ENCODE data around the gene HOXA11.

Gene HOXA11

GRCh38 chr7:27171637-27172314, 13.3 kb downstream of the HOXA11 start:
- peak overlapping the region; percentile 60 for H3K4me3 ChIP-seq (ENCODE audit: control insufficient read depth, low read depth, low read length)
- TF ChIP-seq CTCF (conservative IDR thresholded peaks at IDR 0.05; ENCODE audit: control insufficient read depth, insufficient read depth, low read depth, low read length): no peak
- DNase-seq (ENCODE audit: low read depth): peak; percentile 41

- H3K4me3 ChIP-seq (ENCODE audit: control insufficient read depth, low read depth, low read length): peak overlapping the region; percentile 60
- peak; percentile 30 for DNase-seq (ENCODE audit: low read depth)
- TF ChIP-seq CTCF (conservative IDR thresholded peaks at IDR 0.05; ENCODE audit: control insufficient read depth, insufficient read depth, low read depth, low read length): no peak
Measured at GRCh38 chr7:27171325-27171636, 13.8 kb downstream of the HOXA11 start.

DNA sequence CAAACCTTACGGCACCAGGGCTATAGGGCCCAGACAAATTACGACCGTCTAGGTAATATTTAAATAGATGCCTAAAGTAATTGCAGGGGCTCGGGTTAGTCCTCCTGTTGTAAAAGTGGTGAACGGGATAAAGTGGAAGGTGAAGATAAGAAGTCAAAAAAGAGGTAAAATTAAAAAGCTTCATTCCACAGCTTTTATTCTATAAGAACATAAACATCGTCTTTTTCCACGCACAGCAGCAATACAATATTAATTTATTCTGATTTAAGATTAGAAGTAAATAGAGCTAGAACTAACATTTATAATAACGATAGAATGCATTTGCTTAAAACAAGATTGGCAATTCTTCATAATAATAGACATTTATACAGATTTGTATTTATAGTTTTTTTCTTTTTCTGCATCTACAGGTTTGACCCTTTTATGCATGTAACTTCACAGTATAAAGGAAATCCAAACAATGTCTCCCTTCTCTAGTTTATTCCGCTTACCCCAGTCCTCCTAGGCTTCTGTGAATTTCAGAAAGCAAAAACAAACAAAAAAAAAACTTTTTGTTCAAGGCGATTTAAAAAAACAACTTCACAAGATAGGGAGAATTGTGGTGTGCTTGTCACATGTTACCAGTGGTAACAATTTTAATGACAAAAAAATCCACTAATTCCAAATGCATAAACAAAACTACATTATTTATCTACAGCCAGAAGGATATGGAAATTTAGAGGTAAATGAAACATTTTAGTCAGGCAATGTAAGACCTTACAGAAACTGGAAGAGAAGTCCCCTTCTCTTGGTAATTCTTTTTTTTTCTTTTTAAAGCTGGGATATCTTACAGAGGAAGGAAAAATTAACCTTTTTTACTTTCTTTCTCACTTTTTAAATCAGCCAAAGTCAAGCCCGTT, 14.4 kb downstream of the HOXA11 start:
- DNase-seq (ENCODE audit: low read depth): peak; percentile 20
- no peak for TF ChIP-seq CTCF (conservative IDR thresholded peaks at IDR 0.05; ENCODE audit: control insufficient read depth, insufficient read depth, low read depth, low read length)
- H3K4me3 ChIP-seq (ENCODE audit: control insufficient read depth, low read depth, low read length): peak overlapping the region; percentile 60

- peak overlapping the region; percentile 60 for H3K4me3 ChIP-seq (ENCODE audit: control insufficient read depth, low read depth, low read length)
- no peak for TF ChIP-seq CTCF (conservative IDR thresholded peaks at IDR 0.05; ENCODE audit: control insufficient read depth, insufficient read depth, low read depth, low read length)
- peak; percentile 51 for DNase-seq (ENCODE audit: low read depth)
Measured at GRCh38 chr7:27169658-27170425, 15.2 kb downstream of the HOXA11 start.

DNA sequence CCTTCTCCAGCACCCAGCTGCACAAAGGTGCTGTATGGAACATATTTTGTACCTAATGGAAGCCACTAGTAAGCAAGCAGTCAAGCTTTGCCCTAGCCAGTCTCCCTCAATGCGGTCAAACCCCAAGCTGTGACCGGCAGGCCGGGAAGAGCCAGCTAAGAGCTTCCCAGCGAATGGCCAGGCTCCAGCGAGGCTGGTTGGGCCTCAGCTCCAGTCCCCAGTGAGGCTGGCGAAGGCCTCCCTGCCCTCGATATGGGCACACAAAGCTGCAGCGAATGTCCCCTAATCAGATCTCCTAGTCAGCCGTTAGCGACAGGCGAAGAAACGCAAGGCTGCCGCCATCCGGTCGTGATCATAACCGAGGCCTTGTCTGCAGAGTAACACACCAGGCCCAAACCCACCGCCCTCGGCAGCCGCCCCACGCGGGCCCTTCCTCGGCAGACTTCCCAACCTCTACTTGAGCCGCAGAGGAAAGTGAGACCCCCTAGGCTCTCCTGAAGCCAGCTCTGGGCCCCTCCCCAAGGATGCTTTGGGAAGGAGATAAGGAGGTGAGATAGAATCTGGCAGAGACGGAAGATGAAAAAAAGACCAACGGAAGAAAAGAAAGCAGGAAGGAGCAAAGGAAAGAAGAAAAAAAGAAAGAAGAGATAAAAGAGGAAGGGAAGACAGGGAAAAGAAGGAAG, 16.6 kb downstream of the HOXA11 start:
- TF ChIP-seq CTCF (conservative IDR thresholded peaks at IDR 0.05; ENCODE audit: control insufficient read depth, insufficient read depth, low read depth, low read length): no peak
- peak; percentile 75 for DNase-seq (ENCODE audit: low read depth)
- peak overlapping the region; percentile 60 for H3K4me3 ChIP-seq (ENCODE audit: control insufficient read depth, low read depth, low read length)

DNA sequence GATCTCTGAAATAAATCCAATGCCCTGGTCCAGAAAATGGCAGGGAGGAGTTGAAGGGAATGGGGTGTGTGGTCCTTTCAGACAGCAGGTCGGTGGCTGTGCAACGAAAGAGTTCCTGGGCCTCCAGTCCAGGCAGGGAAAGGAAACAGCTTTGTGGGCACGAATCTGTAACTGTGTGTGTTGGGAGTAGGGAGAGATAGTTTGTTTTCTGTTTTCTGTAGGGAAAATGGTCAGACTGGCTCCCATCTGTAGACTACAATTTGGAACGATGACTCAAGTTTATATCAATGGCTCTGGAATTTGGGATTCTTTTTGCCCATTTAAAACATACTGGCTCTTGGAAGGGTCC, 17.1 kb downstream of the HOXA11 start:
- TF ChIP-seq CTCF (conservative IDR thresholded peaks at IDR 0.05; ENCODE audit: control insufficient read depth, insufficient read depth, low read depth, low read length): no peak
- peak overlapping the region; percentile 60 for H3K4me3 ChIP-seq (ENCODE audit: control insufficient read depth, low read depth, low read length)
- DNase-seq (ENCODE audit: low read depth): peak; percentile 83
